ENCODE measurements around the gene LGR6.

The LGR6 gene

DNA sequence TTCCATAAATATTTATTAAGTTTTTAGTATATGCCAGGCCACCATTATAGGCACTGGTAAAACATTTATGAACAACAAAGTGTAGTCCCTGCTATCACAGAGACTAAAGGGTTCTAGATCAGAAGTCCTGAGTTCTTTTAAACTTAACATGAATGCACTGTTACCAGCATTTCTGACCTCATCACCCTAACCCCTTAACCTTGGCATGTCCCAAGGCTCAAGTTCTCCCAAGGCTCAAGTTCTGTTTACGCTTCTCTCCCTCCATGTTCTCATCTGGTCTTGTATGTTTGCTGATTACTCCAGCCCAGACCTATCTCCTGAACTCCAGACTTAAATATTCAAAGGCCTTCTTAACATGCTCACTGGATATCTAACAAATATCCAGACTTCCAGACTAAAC is 93.6 kb downstream of the LGR6 start:
- no peak for DNase-seq (ENCODE audit: low read depth, low spot score)

- no peak for DNase-seq (ENCODE audit: low read depth, low spot score)
These were observed 94.6 kb downstream of the LGR6 start for GRCh38 chr1:202288177-202288576.

DNA sequence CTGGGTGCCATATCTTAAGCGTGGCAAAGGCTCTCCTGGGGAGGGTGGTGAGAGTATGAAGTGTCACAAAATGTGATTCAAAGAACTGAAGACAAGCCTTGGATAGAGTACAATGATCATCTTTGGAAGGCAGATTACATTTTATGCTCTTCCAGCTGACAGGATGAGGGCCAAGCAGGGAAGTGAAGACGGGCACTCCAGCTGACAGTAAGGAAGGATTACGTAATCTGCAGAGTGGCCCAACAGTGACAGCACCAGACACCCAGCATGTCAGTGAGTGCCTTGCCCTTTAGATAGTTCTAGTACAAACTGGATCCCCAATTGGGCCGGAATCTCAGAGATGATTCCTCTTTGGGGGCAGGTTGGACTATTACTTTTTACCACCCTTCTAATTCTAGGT is 95.4 kb downstream of the LGR6 start:
- no peak for DNase-seq (ENCODE audit: low read depth, low spot score)

DNA sequence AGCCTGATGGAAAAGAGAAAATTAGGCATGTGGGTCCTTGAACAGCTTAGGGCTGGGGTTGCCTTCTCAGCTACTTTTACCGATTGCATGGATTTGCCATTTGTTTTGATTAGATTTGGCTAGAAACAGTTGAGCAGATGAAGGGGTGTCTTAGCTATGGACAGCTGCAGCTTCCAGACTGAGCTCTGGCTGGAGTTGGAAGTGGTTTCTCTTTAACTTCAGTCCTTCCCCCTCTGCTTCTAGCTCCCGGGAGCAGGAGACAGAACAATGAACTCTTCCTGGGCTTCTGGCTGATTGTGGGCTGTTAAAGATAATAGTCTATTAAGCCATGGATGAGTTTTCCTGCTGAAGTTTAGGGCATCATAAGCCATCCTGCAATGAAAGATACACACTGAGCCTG is 97.4 kb downstream of the LGR6 start:
- no peak for DNase-seq (ENCODE audit: low read depth, low spot score)

GRCh38 chr1:202291961-202292712 is 98.5 kb downstream of the LGR6 start:
- no peak for DNase-seq (ENCODE audit: low read depth, low spot score)

GRCh38 chr1:202292773-202293172 is 99.2 kb downstream of the LGR6 start:
- no peak for DNase-seq (ENCODE audit: low read depth, low spot score)

- DNase-seq (ENCODE audit: low read depth, low spot score), result no peak
These were observed 100.0 kb downstream of the LGR6 start for GRCh38 chr1:202293569-202293968.

DNA sequence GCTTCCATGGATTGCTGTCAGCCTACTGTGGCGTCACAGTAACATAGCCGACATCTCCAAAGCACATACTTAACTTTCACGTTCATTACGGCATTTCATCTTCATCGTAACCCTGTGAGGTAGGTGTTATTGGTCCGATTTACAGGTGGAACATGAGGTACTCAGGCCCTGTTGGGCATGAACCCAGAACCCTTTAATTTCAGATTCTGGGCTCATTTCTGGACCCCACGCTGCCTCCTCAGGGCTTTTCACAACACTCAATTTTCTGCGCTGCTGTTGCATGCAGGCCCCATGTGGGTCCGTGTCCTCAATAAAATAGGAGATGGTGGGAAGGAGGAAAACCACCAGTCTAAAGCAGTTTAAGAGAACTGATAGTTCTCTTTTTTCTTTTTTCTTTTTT is 108.6 kb downstream of the LGR6 start:
- no peak for DNase-seq (ENCODE audit: low read depth, low spot score)

DNA sequence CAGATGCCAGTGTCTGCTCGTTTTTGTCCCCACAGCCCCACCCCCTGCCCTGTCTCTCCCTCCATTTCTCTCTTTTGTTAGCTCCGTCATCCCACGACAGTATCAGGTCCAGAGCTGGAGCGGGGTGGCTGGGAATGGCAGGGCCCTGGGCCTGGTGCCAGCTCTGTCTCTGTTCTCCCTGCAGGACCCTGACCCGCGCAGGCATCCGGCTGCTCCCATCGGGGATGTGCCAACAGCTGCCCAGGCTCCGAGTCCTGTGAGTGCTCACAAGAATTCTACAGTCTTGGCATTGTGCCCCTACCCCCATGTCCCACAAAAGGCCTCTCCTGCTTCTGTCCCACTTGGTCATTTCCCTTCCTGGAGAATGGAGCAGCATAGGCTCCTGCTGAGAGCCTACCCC is 110.8 kb downstream of the LGR6 start:
- DNase-seq (ENCODE audit: low read depth, low spot score), result no peak

- no peak for DNase-seq (ENCODE audit: low read depth, low spot score)
These were observed 111.6 kb downstream of the LGR6 start for GRCh38 chr1:202305168-202305567.

DNA sequence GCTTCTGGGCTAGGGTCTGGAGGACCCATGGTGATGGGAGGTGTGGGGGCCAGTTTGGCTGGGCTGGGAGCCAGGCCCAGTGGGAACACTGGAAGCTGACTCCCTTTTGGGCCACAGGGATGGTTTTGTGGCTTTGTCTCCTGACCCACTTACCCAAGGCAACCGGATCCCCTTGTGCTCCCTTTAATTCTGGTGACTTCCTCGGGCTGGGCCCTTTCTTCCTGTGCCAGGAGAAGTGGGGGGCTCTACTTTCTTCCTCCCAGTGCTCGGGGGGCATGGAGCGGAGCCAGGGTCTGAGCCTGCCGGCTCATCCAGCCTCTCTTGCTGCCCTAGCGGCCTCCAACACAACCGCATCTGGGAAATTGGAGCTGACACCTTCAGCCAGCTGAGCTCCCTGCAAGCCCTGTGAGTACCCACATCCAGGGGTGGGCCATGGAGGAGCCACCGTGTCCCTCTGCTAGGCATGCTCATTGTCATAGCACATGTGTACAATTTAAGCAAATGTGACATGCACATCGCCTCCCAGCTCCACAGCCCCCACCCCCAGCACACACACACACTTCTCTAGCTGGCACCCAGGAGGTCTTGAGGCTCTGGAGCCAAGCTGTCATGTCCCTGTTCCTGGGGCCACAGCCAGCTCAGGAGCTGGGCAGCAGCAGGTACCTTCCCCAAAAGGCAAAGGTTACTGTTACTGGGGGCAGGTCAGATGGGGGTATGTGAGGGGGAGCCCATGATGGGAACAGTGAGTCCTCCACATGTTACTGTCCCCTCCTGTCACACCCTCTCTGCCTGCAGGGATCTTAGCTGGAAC is 113.1 kb downstream of the LGR6 start:
- no peak for DNase-seq (ENCODE audit: low read depth, low spot score)

GRCh38 chr1:202310071-202310725 is 116.6 kb downstream of the LGR6 start:
- DNase-seq (ENCODE audit: low read depth, low spot score), result no peak

DNA sequence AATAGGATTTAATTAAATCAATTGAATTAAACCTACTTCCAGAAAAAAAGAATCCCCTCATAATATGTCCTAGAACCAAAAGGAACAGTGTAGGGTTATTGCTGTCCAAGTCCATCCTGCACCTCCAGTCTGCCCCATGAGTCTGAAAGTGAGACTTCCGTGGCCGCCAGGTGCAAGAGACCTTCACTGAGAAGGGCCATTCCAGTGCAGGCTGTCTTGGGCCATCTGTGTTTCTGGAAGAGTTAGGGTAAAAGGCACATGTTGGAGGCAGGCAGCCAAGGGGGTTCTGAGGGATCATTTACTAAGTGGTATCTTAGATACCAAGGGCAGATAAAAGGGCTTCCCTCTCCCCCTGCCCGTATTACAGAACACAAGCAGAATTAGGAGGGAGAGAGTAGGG is 117.1 kb downstream of the LGR6 start:
- DNase-seq (ENCODE audit: low read depth, low spot score), result no peak

GRCh38 chr1:202311875-202312635 is 118.5 kb downstream of the LGR6 start:
- DNase-seq (ENCODE audit: low read depth, low spot score), result no peak

- peak; percentile 45 for DNase-seq (ENCODE audit: low read depth, low spot score)
These were observed 122.1 kb downstream of the LGR6 start for GRCh38 chr1:202315576-202316168.

DNA sequence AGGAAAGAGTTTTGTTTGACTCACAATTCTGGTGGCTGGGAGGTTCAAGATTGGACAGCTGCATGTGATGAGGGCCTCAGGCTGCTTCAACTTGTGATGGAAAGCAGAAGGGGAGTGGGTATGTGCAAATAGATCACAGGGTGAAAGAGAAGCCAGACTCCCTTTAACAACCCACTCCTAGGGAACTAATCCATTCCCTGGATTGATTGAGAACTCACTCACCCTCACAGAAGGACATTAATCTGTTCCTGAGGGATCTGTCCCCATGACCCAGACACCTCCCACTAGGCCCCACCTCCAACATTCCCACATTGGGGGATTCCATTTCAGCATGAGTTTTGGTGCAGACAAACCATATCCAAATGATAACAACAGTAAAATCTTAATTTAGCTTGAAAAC is 122.6 kb downstream of the LGR6 start:
- no peak for DNase-seq (ENCODE audit: low read depth, low spot score)

- no peak for DNase-seq (ENCODE audit: low read depth, low spot score)
These were observed 124.6 kb downstream of the LGR6 start for GRCh38 chr1:202317941-202318925.

DNA sequence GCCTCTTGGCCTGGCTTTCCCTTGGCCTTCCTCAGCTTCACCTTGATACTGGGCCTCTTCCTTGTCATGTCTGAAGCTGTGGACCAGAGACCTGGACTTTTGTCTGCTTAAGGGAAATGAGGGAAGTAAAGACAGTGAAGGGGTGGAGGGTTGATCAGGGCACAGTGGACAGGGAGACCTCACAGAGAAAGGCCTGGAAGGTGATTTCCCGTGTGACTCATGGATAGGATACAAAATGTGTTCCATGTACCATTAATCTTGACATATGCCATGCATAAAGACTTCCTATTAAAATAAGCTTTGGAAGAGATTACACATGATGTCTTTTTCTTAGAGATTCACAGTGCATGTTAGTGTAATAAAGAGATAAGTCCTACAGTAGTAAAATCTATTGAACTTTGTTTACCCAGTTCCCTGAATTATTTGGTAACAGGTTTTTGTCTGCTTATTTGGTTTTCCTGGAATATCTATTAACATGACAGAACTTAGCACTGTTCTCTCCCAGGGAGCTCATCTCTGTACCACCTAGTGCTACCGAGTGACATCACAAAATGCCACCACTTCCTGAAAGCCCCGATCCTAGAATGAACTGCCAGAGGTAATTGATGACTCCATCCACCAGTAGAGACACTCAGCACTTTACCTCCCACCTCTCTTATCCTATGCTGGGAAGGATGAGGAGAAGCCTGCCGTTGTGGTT is 125.9 kb downstream of the LGR6 start:
- no peak for DNase-seq (ENCODE audit: low read depth, low spot score)

GRCh38 chr1:202320081-202320405 is 126.4 kb downstream of the LGR6 start:
- DNase-seq (ENCODE audit: low read depth, low spot score), result no peak

DNA sequence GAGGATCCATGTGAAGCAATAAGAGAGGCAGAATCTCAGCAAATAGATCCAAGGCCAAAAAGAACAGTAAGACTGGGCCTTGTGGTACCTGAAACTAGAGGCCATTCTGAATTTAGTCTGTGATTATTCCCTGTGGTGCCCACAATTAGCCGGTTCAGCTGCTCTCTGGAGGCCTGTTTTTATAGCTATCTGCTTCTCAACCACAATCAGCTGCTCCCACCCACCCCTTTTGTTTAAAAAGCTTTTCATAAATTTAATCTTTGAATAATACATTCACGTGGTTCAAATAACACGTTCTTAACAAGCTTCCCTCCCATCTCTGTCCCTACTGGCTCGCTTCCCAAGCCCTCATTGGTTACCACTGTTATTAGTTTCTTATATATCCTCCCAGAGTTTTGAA is 130.1 kb downstream of the LGR6 start:
- DNase-seq (ENCODE audit: low read depth, low spot score), result no peak
